WERI-Rb-1 (cell line): ENCODE measurements around the gene EFCAB11.

Source experiments
- DNase-seq: peaks from one replicate; pipeline ENCODE4 v3.0.0-alpha.2; 2020
- H3K27ac ChIP-seq: fragments of 250-450 bp; sonication (Bioruptor Pico); 2 replicates; pipeline ENCODE4 v1.5.1; 2020; ENCODE audit warnings: mild to moderate bottlenecking, moderate library complexity
- H3K27me3 ChIP-seq: fragments of 250-450 bp; sonication (Bioruptor Pico); 2 replicates; pipeline ENCODE4 v1.5.1; 2021; ENCODE audit warnings: mild to moderate bottlenecking, low read depth, moderate library complexity; ENCODE audit not compliant: insufficient read depth, severe bottlenecking
- H3K36me3 ChIP-seq: fragments of 250-450 bp; sonication (Bioruptor Pico); 2 replicates; pipeline ENCODE4 v1.5.1; 2020; ENCODE audit warnings: mild to moderate bottlenecking, moderate library complexity
- H3K4me3 ChIP-seq: 2 replicates; pipeline ENCODE4 v1.5.1; 2011; ENCODE audit warnings: low read depth, mild to moderate bottlenecking, control low read depth, low read length
- H3K9me3 ChIP-seq: fragments of 250-450 bp; sonication (Bioruptor Pico); 2 replicates; pipeline ENCODE4 v1.5.1; 2021; ENCODE audit warnings: mild to moderate bottlenecking, moderate library complexity; ENCODE audit not compliant: severe bottlenecking
- TF ChIP-seq, protein P1 (sequence below): IDR thresholded peaks from 2 replicates; pipeline ENCODE4 v1.5.1; 2011; ENCODE audit warnings: low read depth, mild to moderate bottlenecking, control low read depth, inconsistent platforms, low read length

EFCAB11 gene

GRCh38 chr14:89909586-89909985 is 44.9 kb downstream of the EFCAB11 start:
- Histone ChIP-seq H3K9me3 (no peaks in the 10 kb centered on the region), H3K27me3 (no peaks in the 10 kb centered on the region), H3K4me3 (no peak overlapping the region), H3K36me3 (no peaks in the 10 kb centered on the region), H3K27ac (no peak overlapping the region)
- no peak for DNase-seq
- TF ChIP-seq, protein P1, sequence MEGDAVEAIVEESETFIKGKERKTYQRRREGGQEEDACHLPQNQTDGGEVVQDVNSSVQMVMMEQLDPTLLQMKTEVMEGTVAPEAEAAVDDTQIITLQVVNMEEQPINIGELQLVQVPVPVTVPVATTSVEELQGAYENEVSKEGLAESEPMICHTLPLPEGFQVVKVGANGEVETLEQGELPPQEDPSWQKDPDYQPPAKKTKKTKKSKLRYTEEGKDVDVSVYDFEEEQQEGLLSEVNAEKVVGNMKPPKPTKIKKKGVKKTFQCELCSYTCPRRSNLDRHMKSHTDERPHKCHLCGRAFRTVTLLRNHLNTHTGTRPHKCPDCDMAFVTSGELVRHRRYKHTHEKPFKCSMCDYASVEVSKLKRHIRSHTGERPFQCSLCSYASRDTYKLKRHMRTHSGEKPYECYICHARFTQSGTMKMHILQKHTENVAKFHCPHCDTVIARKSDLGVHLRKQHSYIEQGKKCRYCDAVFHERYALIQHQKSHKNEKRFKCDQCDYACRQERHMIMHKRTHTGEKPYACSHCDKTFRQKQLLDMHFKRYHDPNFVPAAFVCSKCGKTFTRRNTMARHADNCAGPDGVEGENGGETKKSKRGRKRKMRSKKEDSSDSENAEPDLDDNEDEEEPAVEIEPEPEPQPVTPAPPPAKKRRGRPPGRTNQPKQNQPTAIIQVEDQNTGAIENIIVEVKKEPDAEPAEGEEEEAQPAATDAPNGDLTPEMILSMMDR, result no peak

GRCh38 chr14:89908712-89909450 is 45.6 kb downstream of the EFCAB11 start:
- Histone ChIP-seq H3K36me3 (no peaks in the 10 kb centered on the region), H3K27ac (no peak overlapping the region), H3K27me3 (no peaks in the 10 kb centered on the region), H3K4me3 (no peak overlapping the region), H3K9me3 (no peaks in the 10 kb centered on the region)
- TF ChIP-seq, protein P1, result no peak
- DNase-seq, result no peak

GRCh38 chr14:89907655-89908054 is 46.9 kb downstream of the EFCAB11 start:
- H3K9me3 ChIP-seq, result no peaks in the 10 kb centered on the region
- DNase-seq, result no peak
- H3K36me3 ChIP-seq, result no peaks in the 10 kb centered on the region
- H3K27ac ChIP-seq, result no peak overlapping the region
- no peak overlapping the region for H3K4me3 ChIP-seq
- TF ChIP-seq, protein P1, result no peak
- no peaks in the 10 kb centered on the region for H3K27me3 ChIP-seq

- Histone ChIP-seq H3K9me3 (no peaks in the 10 kb centered on the region), H3K27me3 (no peaks in the 10 kb centered on the region), H3K36me3 (no peaks in the 10 kb centered on the region), H3K4me3 (no peak overlapping the region), H3K27ac (no peak overlapping the region)
- no peak for DNase-seq
- TF ChIP-seq, protein P1, result no peak
Observed at GRCh38 chr14:89906000-89906399, 48.5 kb downstream of the EFCAB11 start.

DNA sequence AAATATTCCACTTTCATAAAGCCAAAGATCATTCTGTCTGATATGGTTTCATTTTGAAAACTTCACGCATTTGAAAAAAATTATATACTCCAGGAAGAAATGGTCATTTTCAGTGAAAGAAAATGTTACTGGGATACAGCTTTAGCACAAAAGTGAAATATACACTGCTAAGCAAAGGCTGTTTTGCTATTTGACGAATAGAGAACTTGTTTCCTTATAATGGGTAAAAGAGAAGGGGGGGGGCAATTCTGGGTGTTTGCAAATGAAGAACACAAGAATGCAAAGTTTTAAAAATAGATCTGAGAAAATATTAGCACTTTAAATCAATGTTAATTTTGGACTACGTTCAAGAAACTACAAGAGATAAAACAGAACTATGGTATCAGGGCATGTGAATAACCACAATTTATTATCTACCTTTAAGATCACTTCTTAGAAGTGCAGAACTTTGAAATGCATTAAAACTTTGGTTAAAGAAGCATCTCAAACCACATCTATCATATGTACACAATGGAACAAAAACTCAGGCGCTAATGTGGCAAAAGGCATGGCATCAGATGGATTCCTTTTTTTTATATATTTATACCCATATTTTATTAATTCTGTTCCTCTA is 51.1 kb downstream of the EFCAB11 start:
- no peak for DNase-seq
- TF ChIP-seq, protein P1, result no peak
- H3K27me3 ChIP-seq, result no peaks in the 10 kb centered on the region

More for the DNA sequence above, 51.1 kb downstream of the EFCAB11 start:
- Histone ChIP-seq H3K36me3 (no peaks in the 10 kb centered on the region), H3K4me3 (no peak overlapping the region), H3K9me3 (no peaks in the 10 kb centered on the region), H3K27ac (no peak overlapping the region)
